GM15510 (cell line): ENCODE data around the gene ELFN1.

Source experiments
- POLR2A ChIP-seq: IDR thresholded peaks from 3 replicates; pipeline ENCODE4 v1.6.1; 2011; ENCODE audit warnings: borderline replicate concordance; ENCODE audit not compliant: insufficient read length; ENCODE audit errors: extremely low read depth

The ELFN1 gene

GRCh38 chr7:1781369-1781768, 111.3 kb downstream of the ELFN1 start:
- no peak for TF ChIP-seq POLR2A

- TF ChIP-seq POLR2A: no peak
Observed at GRCh38 chr7:1785839-1786238, 115.8 kb downstream of the ELFN1 start.

GRCh38 chr7:1787241-1787640, 117.2 kb downstream of the ELFN1 start:
- TF ChIP-seq POLR2A: no peak

- no peak for TF ChIP-seq POLR2A
Observed at GRCh38 chr7:1787681-1788235, 117.7 kb downstream of the ELFN1 start.

- TF ChIP-seq POLR2A: no peak
Observed at GRCh38 chr7:1794888-1795542, 124.9 kb downstream of the ELFN1 start.
